AG10803 (cell line): ENCODE data around the gene MALAT1.
"Not testable (repeated sequence)": the region's sequence is repeated elsewhere in the genome, so short reads cannot be mapped to it uniquely, and the experiment has no call there.

ENCODE experiments used
- DNase-seq: peaks from one replicate; pipeline ENCODE4 v3.0.0; 2010; ENCODE audit warnings: low read depth
- H3K4me3 ChIP-seq: 2 replicates; pipeline ENCODE4 v1.5.1; 2011; ENCODE audit warnings: mild to moderate bottlenecking, low read length, control low read depth
- CTCF ChIP-seq: conservative IDR thresholded peaks from 2 replicates; pipeline ENCODE4 v1.5.1; 2011; ENCODE audit warnings: mild to moderate bottlenecking, low read length, control low read depth, inconsistent platforms

The MALAT1 gene

GRCh38 chr11:65459552-65459951, 39.3 kb upstream of the MALAT1 start:
- DNase-seq, result no peak
- TF ChIP-seq CTCF, result no peak
- no peak overlapping the region for H3K4me3 ChIP-seq

GRCh38 chr11:65465471-65465870, 33.4 kb upstream of the MALAT1 start:
- not testable (repeated sequence) for H3K4me3 ChIP-seq, DNase-seq

DNA sequence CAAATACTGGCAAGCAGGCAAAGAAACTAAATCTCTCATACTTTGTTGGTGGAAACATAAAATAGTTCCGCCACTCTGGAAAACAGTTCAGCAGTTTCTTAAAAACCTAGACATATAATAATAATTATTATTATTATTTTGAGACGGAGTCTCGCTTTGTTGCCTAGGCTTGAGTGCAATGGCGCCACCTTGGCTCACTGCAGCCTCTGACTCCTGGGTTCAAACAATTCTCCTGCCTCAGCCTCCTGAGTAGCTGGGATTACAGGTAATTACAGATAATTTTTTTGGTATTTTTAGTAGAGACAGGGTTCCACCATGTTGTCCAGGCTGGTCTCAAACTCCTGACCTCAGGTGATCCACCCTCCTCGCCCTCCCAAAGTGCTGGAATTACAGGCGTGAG, 31.5 kb upstream of the MALAT1 start:
- not testable (repeated sequence) for H3K4me3 ChIP-seq, DNase-seq

- peak; percentile 43 for TF ChIP-seq CTCF
- peak; percentile 19 for DNase-seq
- H3K4me3 ChIP-seq, result no peak overlapping the region
Measured at GRCh38 chr11:65468874-65469333, 29.9 kb upstream of the MALAT1 start.

DNA sequence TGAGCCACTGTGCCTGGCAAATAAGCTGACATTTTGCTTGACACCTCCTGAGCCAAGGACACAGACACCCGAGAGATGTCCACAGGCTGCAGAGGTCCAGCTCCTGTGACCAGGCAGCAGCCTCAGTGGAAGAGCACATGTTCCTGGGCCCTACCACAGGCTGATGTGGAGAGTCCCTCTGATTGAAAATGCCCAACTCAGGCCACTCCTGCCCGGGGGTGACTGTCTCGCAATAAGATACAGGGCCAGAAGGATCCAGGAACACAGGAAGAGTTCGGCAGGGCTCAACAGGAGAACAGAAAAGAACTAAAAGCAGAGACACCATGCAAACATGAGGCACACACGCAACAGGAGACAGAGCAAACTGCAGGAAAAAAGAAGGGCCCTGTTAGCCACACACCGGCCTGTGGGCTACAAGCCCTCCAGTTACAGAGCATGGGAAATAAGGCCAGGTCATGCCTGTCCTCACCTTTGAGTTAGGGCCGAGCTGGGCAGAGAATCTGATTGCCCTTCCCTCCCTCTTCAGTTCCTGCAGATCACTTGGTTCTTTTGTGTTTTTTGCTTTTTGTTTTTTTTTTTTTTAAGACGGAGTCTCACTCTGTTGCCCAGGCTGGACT, 28.3 kb upstream of the MALAT1 start:
- TF ChIP-seq CTCF, result no peak
- H3K4me3 ChIP-seq, result no peak overlapping the region
- no peak for DNase-seq

DNA sequence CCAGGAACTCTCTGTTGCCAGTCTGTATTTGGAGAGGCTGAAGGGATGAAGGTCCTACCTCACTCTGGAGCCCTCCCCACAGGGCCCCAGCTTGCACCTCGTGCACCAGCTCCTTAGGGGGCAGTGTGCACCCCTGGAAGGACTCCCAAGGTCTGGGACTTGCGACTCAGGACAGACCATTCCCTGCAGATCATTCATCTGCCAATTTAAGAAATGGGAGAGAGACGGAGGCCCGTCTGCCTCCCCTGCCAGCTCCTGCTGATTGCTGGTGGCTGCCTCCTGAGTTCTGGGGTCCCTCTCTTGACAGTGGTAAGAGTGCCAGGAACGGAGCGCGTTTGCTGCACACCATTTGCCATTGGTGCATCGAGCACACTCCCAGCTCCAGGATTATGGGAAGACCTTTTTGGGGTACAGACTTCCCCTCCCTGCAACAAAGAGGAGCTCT, 27.4 kb upstream of the MALAT1 start:
- DNase-seq, result peak; percentile 84
- TF ChIP-seq CTCF, result peak; percentile 70
- H3K4me3 ChIP-seq, result peak overlapping the region; percentile 48

DNA sequence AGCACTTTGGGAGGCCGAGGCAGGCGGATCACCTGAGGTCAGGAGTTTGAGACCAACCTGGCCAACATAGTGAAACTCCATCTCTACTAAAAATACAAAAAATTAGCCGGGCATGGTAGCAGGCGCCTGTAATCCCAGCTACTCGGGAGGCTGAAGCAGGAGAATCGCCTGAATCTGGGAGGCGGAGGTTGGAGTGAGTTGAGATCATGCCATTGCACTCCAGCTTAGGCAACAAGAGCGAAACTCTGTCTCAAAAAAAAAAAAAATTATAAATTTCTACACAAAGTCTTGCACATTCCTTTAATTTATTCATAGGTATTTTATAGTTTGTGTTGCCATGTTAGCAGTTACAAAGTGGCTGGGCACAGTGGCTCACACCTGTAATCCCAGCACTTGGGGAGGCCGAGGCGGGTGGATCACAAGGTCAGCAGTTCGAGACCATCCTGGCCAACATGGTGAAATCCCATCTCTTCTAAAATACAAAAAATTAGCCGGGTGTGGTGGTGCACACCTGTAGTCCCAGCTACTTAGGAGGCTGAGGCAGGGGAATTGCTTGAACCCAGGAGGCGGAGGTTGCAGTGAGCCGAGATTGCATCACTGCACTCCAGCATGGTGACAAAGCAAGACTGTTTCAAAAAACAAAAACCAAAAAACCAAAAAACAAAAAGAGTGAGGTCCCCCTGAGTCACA, 26.1 kb upstream of the MALAT1 start:
- H3K4me3 ChIP-seq, DNase-seq: not testable (repeated sequence)

DNA sequence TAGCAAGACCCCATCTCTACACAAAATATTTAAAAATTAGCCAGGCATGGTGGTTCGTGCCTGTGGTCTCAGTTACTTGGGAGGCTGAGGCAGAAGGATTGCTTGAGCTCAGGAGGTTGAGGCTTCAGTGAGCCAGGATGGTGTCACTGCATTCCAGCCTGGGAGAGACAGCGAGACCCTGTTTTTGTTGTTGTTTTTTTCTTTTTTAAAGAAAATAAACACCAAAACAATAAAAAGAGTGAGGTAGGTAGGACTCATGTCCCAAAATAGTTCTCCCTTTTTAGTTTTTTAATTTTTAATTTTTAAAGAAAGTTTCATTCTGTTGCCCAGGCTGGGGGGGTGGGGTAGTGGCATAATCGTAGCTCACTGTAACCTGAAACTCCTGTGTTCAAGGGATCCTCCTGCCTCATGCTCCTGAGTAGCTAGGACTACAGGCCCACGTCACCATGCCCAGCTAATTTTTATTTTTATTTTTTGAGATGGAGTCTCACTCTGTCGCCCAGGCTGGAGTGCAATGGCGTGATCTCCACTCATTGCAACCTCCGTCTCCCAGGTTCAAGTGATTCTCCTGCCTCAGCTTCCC, 25.5 kb upstream of the MALAT1 start:
- no peak for DNase-seq
- no peak for TF ChIP-seq CTCF
- H3K4me3 ChIP-seq, result no peak overlapping the region
